ENCODE results near the gene ASAP2. TPM values are rescaled to one million over a fixed set of nuclear protein-coding genes. Genes with fewer than 3 reads are reported as not detected.

Gene ASAP2
- total RNA-seq, 1 experiment from 2014 or later = 12.6 TPM

DNA sequence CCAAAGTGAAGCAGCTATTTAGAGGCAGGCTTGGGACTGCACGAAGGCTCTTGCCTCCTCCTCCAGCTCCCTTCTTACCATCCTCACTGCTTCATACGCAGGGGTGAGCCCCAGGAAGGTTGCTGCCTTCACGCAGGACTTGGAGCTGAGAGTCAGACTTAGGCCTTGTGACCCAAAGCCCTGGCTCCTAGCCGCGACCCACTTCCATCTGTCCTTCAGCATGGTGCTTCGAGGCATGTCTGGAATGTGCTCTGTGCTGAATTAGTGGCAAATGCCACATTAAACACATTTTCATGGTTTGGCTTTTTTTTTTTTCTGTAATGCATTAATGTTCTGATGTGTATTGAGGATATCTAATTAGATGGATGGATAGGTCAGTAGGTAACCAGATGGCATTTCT is 179.2 kb downstream of the ASAP2 start:
- Histone ChIP-seq H3K14ac (ENCODE audit: insufficient read depth, low read length) (no peak overlapping the region; the same call in 1 of the 2 replicates), H2BK12ac (ENCODE audit: insufficient read length, low read depth, low read length) (no peak overlapping the region), H3K18ac (ENCODE audit: insufficient read length, low read depth, low read length) (no peak overlapping the region), H3K4me1 (ENCODE audit: insufficient read depth, low read length) (no peaks in the 10 kb centered on the region), H3K23me2 (ENCODE audit: insufficient read length, low read depth, low read length, poor library complexity, severe bottlenecking) (no peaks in the 10 kb centered on the region), H3K27ac (ENCODE audit: insufficient read length, low read depth, low read length) (no peak overlapping the region), H4K5ac (ENCODE audit: insufficient read length, low read depth, low read length) (no peak overlapping the region), H3K79me1 (ENCODE audit: insufficient read depth, low read depth, low read length, poor library complexity, severe bottlenecking) (no peaks in the 10 kb centered on the region), H2BK20ac (ENCODE audit: low read depth, low read length, poor library complexity, severe bottlenecking) (no peak overlapping the region), H3K9ac (ENCODE audit: extremely low read depth, insufficient read length, low read length) (no peak overlapping the region), H2AFZ (ENCODE audit: low read length) (no peak overlapping the region), H2AK5ac (ENCODE audit: insufficient read length, low read length) (no peak overlapping the region), H4K8ac (replicated peaks; ENCODE audit: insufficient read length, low read depth, low read length) (no peak overlapping the region), H3K23ac (ENCODE audit: insufficient read length, low read depth, low read length) (no peak overlapping the region), H3K56ac (ENCODE audit: insufficient read length, low read depth, low read length) (no peak overlapping the region), H3K79me2 (ENCODE audit: insufficient read depth, low read length) (no peaks in the 10 kb centered on the region), H2BK120ac (ENCODE audit: low read depth, low read length, poor library complexity, severe bottlenecking) (no peak overlapping the region), H2BK15ac (ENCODE audit: low read depth, low read length) (no peak overlapping the region), H2BK5ac (ENCODE audit: insufficient read length, low read length) (no peak overlapping the region), H3K4me2 (ENCODE audit: insufficient read depth, insufficient read length, low read length) (no peak overlapping the region), H3K9me3 (ENCODE audit: control insufficient read depth, low read depth, low read length) (no peaks in the 10 kb centered on the region), H4K20me1 (ENCODE audit: control insufficient read depth, insufficient read depth, insufficient read length) (no peaks in the 10 kb centered on the region), H3K4ac (ENCODE audit: low read depth, low read length) (no peak overlapping the region), H4K91ac (ENCODE audit: insufficient read length, low read depth, low read length) (no peak overlapping the region), H3K27me3 (ENCODE audit: insufficient read depth, low read length) (no peaks in the 10 kb centered on the region), H3T11ph (ENCODE audit: low read length) (no peak overlapping the region)
- TF ChIP-seq, protein P1, sequence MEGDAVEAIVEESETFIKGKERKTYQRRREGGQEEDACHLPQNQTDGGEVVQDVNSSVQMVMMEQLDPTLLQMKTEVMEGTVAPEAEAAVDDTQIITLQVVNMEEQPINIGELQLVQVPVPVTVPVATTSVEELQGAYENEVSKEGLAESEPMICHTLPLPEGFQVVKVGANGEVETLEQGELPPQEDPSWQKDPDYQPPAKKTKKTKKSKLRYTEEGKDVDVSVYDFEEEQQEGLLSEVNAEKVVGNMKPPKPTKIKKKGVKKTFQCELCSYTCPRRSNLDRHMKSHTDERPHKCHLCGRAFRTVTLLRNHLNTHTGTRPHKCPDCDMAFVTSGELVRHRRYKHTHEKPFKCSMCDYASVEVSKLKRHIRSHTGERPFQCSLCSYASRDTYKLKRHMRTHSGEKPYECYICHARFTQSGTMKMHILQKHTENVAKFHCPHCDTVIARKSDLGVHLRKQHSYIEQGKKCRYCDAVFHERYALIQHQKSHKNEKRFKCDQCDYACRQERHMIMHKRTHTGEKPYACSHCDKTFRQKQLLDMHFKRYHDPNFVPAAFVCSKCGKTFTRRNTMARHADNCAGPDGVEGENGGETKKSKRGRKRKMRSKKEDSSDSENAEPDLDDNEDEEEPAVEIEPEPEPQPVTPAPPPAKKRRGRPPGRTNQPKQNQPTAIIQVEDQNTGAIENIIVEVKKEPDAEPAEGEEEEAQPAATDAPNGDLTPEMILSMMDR (conservative IDR thresholded peaks at IDR 0.05) = no peak
- H3K9me3 Mint-ChIP-seq = no peaks in the 10 kb centered on the region
- DNase-seq = no peak
- no peak overlapping the region for H3K27ac Mint-ChIP-seq
- peaks cover 5 to 38% (median 37%) of the 10 kb centered on the region in 3 experiments for H3K36me3 Mint-ChIP-seq (ENCODE audit: insufficient read depth in 1 of 3, low read depth in 3 of 3)
- H3K4me3 Mint-ChIP-seq = no peak overlapping the region
- no CpG with 5 or more reads among the region's 6 CpGs for WGBS (ENCODE audit: extremely low coverage, insufficient read length, low lambda C conversion rate)
- H3K4me1 Mint-ChIP-seq = 0 out of 4 replicates have a peak, but pooled peaks cover 0 to 3% of the 10 kb centered on the region in 2 experiments
- H3K27me3 Mint-ChIP-seq (ENCODE audit: low read depth) = no peaks in the 10 kb centered on the region

Measured in H9 (cell line).